ENCODE results near the gene WDFY2. TPM values are rescaled to one million over a fixed set of nuclear protein-coding genes. Genes with fewer than 3 reads are reported as not detected.

WDFY2 gene
- total and polyA plus RNA-seq, 2 of the 13 experiments (the other 11 are each of a cell fraction or from before 2014, with no cell fraction given): 22.6 to 27.0 TPM

DNA sequence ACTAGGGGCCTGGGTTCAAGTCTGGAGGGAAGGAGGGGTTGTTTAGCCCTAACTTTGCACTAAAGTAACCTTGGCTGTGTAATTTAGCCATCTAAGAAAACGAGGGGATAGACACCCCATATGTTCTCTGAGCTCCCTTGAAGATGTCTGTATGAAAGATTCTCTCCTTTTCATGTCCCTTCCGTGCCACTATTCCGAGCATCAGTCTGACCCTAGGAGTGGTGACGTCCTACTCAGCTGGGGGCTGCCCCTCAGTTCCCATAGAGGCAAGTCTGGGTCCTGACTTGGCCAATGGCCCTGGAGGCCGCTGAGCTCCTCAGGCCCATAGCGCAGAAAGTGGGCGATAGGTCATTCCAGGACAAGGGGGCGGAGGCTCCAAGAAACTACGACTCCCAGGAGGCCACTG, 790 bp upstream of the WDFY2 start (continued):
- TF ChIP-seq, protein P1, sequence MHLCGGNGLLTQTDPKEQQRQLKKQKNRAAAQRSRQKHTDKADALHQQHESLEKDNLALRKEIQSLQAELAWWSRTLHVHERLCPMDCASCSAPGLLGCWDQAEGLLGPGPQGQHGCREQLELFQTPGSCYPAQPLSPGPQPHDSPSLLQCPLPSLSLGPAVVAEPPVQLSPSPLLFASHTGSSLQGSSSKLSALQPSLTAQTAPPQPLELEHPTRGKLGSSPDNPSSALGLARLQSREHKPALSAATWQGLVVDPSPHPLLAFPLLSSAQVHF (CRISPR knock-in tag; IDR thresholded peaks at IDR 0.05): no peak
- TF ChIP-seq ZNF383 (CRISPR knock-in tag; IDR thresholded peaks at IDR 0.05; ENCODE audit: borderline replicate concordance) (0 out of 2 replicates have a peak, but pooled peaks have one; percentile 69), ETS1 (CRISPR knock-in tag; IDR thresholded peaks at IDR 0.05) (no peak), JARID2 (CRISPR knock-in tag; IDR thresholded peaks at IDR 0.05; ENCODE audit: insufficient replicate concordance) (no peak), KLF9 (CRISPR knock-in tag; IDR thresholded peaks at IDR 0.05; ENCODE audit: low read depth) (no peak), JDP2 (CRISPR knock-in tag; IDR thresholded peaks at IDR 0.05; ENCODE audit: borderline replicate concordance) (no peak), ZNF18 (CRISPR knock-in tag; IDR thresholded peaks at IDR 0.05; ENCODE audit: insufficient replicate concordance) (peak; percentile 3), ZNF549 (CRISPR knock-in tag; IDR thresholded peaks at IDR 0.05) (no peak), E2F2 (CRISPR knock-in tag; IDR thresholded peaks at IDR 0.05; ENCODE audit: borderline replicate concordance) (no peak), ZNF329 (CRISPR knock-in tag; IDR thresholded peaks at IDR 0.05; ENCODE audit: low read depth) (0 out of 2 replicates have a peak, but pooled peaks have one; percentile 23), ZNF839 (CRISPR knock-in tag; IDR thresholded peaks at IDR 0.05; ENCODE audit: borderline replicate concordance) (0 out of 2 replicates have a peak, but pooled peaks have one; percentile 46), NFE2 (CRISPR knock-in tag; IDR thresholded peaks at IDR 0.05) (no peak), GTF2F1 (IDR thresholded peaks at IDR 0.05; ENCODE audit: low read length) (no peak), ESRRA (CRISPR knock-in tag; IDR thresholded peaks at IDR 0.05; ENCODE audit: low read depth) (0 out of 2 replicates have a peak, but pooled peaks have one; percentile 35), ZNF263 (CRISPR knock-in tag; IDR thresholded peaks at IDR 0.05) (0 out of 2 replicates have a peak, but pooled peaks have one; percentile 35), HMG20A (CRISPR knock-in tag; IDR thresholded peaks at IDR 0.05; ENCODE audit: borderline replicate concordance) (0 out of 2 replicates have a peak, but pooled peaks have one; percentile 34), TARDBP (CRISPR knock-in tag; IDR thresholded peaks at IDR 0.05) (peak; percentile 9; the same call in 1 of the 2 replicates), HOXA9 (CRISPR knock-in tag; IDR thresholded peaks at IDR 0.05; ENCODE audit: borderline replicate concordance) (no peak)
- TF ChIP-seq, protein P2, sequence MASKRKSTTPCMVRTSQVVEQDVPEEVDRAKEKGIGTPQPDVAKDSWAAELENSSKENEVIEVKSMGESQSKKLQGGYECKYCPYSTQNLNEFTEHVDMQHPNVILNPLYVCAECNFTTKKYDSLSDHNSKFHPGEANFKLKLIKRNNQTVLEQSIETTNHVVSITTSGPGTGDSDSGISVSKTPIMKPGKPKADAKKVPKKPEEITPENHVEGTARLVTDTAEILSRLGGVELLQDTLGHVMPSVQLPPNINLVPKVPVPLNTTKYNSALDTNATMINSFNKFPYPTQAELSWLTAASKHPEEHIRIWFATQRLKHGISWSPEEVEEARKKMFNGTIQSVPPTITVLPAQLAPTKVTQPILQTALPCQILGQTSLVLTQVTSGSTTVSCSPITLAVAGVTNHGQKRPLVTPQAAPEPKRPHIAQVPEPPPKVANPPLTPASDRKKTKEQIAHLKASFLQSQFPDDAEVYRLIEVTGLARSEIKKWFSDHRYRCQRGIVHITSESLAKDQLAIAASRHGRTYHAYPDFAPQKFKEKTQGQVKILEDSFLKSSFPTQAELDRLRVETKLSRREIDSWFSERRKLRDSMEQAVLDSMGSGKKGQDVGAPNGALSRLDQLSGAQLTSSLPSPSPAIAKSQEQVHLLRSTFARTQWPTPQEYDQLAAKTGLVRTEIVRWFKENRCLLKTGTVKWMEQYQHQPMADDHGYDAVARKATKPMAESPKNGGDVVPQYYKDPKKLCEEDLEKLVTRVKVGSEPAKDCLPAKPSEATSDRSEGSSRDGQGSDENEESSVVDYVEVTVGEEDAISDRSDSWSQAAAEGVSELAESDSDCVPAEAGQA (IDR thresholded peaks at IDR 0.05; ENCODE audit: low read depth): peak; percentile 13; the same call in 1 of the 2 replicates
- TF ChIP-seq, protein P2 (CRISPR knock-in tag; IDR thresholded peaks at IDR 0.05; ENCODE audit: borderline replicate concordance): no peak; the same call in 1 of the 2 replicates

Data from HepG2 (cell line).